Glutamatergic neuron (in vitro differentiated cells): ENCODE results near the gene CD34. TPM values are rescaled to one million over a fixed set of nuclear protein-coding genes. Genes with fewer than 3 reads are reported as not detected.
A peak's percentile ranks its signal among the peaks of the same experiment; 100 is the strongest.

Experiments used
- DNase-seq: peaks from one replicate; pipeline ENCODE4 v3.0.0; 2022
- H3K27ac Mint-ChIP-seq: one replicate; pipeline ENCODE4 v1.8.0; 2020; ENCODE audit warnings: mild to moderate bottlenecking, mixed read lengths, inconsistent platforms; ENCODE audit not compliant: unreplicated experiment
- H3K27me3 Mint-ChIP-seq: one replicate; pipeline ENCODE4 v1.8.0; 2020; ENCODE audit warnings: mild to moderate bottlenecking, moderate library complexity, mixed read lengths, inconsistent platforms; ENCODE audit not compliant: unreplicated experiment
- H3K36me3 Mint-ChIP-seq: one replicate; pipeline ENCODE4 v1.8.0; 2020; ENCODE audit warnings: mild to moderate bottlenecking, mixed read lengths, inconsistent platforms; ENCODE audit not compliant: unreplicated experiment
- H3K4me1 Mint-ChIP-seq: one replicate; pipeline ENCODE4 v1.8.0; 2020; ENCODE audit warnings: mild to moderate bottlenecking, low read depth, mixed read lengths, inconsistent platforms; ENCODE audit not compliant: unreplicated experiment
- H3K4me3 Mint-ChIP-seq: one replicate; pipeline ENCODE4 v1.8.0; 2020; ENCODE audit warnings: mild to moderate bottlenecking, mixed read lengths, inconsistent platforms; ENCODE audit not compliant: unreplicated experiment
- H3K9me3 Mint-ChIP-seq: one replicate; pipeline ENCODE4 v1.8.0; 2020; ENCODE audit warnings: mild to moderate bottlenecking, moderate library complexity, mixed read lengths, inconsistent platforms; ENCODE audit not compliant: unreplicated experiment
- CTCF ChIP-seq: fragments of 200-600 bp; sonication (generic); IDR thresholded peaks from one replicate; pipeline ENCODE4 v1.5.0; 2021; ENCODE audit not compliant: partially characterized antibody, unreplicated experiment
- total RNA-seq: library from RNA; stranded (reverse); fragmentation: NEBNext Ultra II Directional; extraction: Animal tissue kit (Norgen Biotek cat#: 25700); gene quantifications from one replicate; pipeline ENCODE4 v1.2.1, GENCODE V29; 2021; ENCODE audit not compliant: unreplicated experiment

The CD34 gene
- total RNA-seq, 1 donor from 2014 or later, result 0.20 TPM

GRCh38 chr1:207922554-207922953 is 11.6 kb upstream of the CD34 start:
- no peak for DNase-seq
- Mint-ChIP-seq H3K4me3 (no peak overlapping the region), H3K9me3 (peaks cover 2% of the 10 kb centered on the region), H3K27me3 (peaks cover 2% of the 10 kb centered on the region), H3K36me3 (no peaks in the 10 kb centered on the region), H3K27ac (peak overlapping the region; percentile 55), H3K4me1 (peaks cover 46% of the 10 kb centered on the region)
- no peak for TF ChIP-seq CTCF

- Mint-ChIP-seq H3K27me3 (peaks cover 2% of the 10 kb centered on the region), H3K27ac (no peak overlapping the region), H3K9me3 (peaks cover 2% of the 10 kb centered on the region), H3K4me1 (peaks cover 46% of the 10 kb centered on the region), H3K4me3 (no peak overlapping the region), H3K36me3 (no peaks in the 10 kb centered on the region)
- TF ChIP-seq CTCF, result no peak
- DNase-seq, result no peak
Measured at GRCh38 chr1:207921321-207921720, 10.4 kb upstream of the CD34 start.

GRCh38 chr1:207920444-207921021 is 9.6 kb upstream of the CD34 start:
- Mint-ChIP-seq H3K27ac (no peak overlapping the region), H3K9me3 (peaks cover 2% of the 10 kb centered on the region), H3K4me3 (peak overlapping the region; percentile 78), H3K4me1 (peaks cover 46% of the 10 kb centered on the region), H3K27me3 (peaks cover 2% of the 10 kb centered on the region), H3K36me3 (no peaks in the 10 kb centered on the region)
- no peak for TF ChIP-seq CTCF
- no peak for DNase-seq

GRCh38 chr1:207919523-207920170 is 8.7 kb upstream of the CD34 start:
- no peak for DNase-seq
- Mint-ChIP-seq H3K36me3 (no peaks in the 10 kb centered on the region), H3K27ac (peak overlapping the region; percentile 86)

More at GRCh38 chr1:207919523-207920170, 8.7 kb upstream of the CD34 start:
- Mint-ChIP-seq H3K9me3 (peaks cover 2% of the 10 kb centered on the region), H3K4me3 (peak overlapping the region; percentile 78), H3K27me3 (peaks cover 2% of the 10 kb centered on the region), H3K4me1 (peaks cover 40% of the 10 kb centered on the region)
- TF ChIP-seq CTCF, result no peak
